Measurements from ENCODE around the gene RNF220.

RNF220 gene

DNA sequence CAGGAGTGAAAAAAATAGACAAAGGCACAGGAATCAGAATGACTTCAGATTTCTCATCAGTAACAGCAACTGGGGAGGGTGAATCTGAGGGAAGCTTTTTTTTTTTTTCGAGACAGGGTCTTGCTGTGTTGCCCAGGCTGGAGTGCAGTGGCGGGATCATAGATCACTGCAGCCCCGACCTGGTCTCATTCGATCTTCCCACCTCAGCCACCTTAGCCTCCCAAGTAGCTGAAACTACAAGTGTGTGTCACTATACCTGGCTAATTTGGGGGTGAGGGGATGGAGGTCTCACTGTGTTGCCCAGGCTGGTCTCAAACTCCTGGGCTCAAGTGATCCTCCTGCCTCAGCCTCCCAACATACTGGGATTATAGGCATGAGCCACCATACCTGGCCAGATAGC, 280.2 kb downstream of the RNF220 start:
- Histone ChIP-seq H3K4me1 (ENCODE audit: control insufficient read depth, insufficient read depth, low read length) (no peaks in the 10 kb centered on the region), H3K36me3 (ENCODE audit: control insufficient read depth in 2 of 2, insufficient read depth in 2 of 2, low read length in 2 of 2) (no peaks in the 10 kb centered on the region), H3K4me3 (ENCODE audit: low read length in 2 of 2) (no peak overlapping the region), H3K27ac (ENCODE audit: low read length) (no peak overlapping the region), H3K27me3 (ENCODE audit: control insufficient read depth in 1 of 2, insufficient read depth in 2 of 2, low read length in 2 of 2) (no peaks in the 10 kb centered on the region), H3K9me3 (ENCODE audit: control insufficient read depth in 2 of 2, low read length in 2 of 2) (no peaks in the 10 kb centered on the region), H3K9ac (ENCODE audit: low read length in 2 of 2) (no peak overlapping the region)

DNA sequence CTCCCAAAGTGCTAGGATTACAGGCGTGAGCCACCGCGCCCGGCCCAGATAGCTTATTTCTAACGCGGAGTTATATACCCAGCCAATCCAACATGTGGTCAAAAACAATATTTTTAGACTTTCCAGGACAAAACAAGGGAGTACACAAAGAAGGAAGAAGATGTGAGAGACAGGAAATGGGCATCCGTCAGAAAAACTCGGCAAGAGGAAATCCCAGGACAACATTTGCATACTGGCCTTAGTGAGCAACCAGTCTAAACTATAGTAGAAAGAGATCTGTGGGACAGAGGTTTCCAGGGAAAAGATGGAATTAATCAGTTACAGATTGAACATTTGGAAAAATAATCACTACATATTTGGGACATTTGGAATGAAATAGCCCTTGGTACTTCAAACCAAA, 280.8 kb downstream of the RNF220 start:
- H3K27me3 ChIP-seq (ENCODE audit: control insufficient read depth in 1 of 2, insufficient read depth in 2 of 2, low read length in 2 of 2), result no peaks in the 10 kb centered on the region
- H3K4me1 ChIP-seq (ENCODE audit: control insufficient read depth, insufficient read depth, low read length), result no peaks in the 10 kb centered on the region
- H3K36me3 ChIP-seq (ENCODE audit: control insufficient read depth in 2 of 2, insufficient read depth in 2 of 2, low read length in 2 of 2), result no peaks in the 10 kb centered on the region
- no peak overlapping the region for H3K9ac ChIP-seq (ENCODE audit: low read length in 2 of 2)
- H3K9me3 ChIP-seq (ENCODE audit: control insufficient read depth in 2 of 2, low read length in 2 of 2), result no peaks in the 10 kb centered on the region
- no peak overlapping the region for H3K27ac ChIP-seq (ENCODE audit: low read length)
- no peak overlapping the region for H3K4me3 ChIP-seq (ENCODE audit: low read length in 2 of 2)

- H3K4me1 ChIP-seq (ENCODE audit: control insufficient read depth, insufficient read depth, low read length), result no peaks in the 10 kb centered on the region
- H3K27me3 ChIP-seq (ENCODE audit: control insufficient read depth in 1 of 2, insufficient read depth in 2 of 2, low read length in 2 of 2), result no peaks in the 10 kb centered on the region
- H3K9ac ChIP-seq (ENCODE audit: low read length in 2 of 2), result no peak overlapping the region
- H3K36me3 ChIP-seq (ENCODE audit: control insufficient read depth in 2 of 2, insufficient read depth in 2 of 2, low read length in 2 of 2), result no peaks in the 10 kb centered on the region
- no peak overlapping the region for H3K4me3 ChIP-seq (ENCODE audit: low read length in 2 of 2)
- H3K27ac ChIP-seq (ENCODE audit: low read length), result no peak overlapping the region
- H3K9me3 ChIP-seq (ENCODE audit: control insufficient read depth in 2 of 2, low read length in 2 of 2), result no peaks in the 10 kb centered on the region
These were observed 283.8 kb downstream of the RNF220 start for GRCh38 chr1:44688760-44689446.

- H3K4me3 ChIP-seq (ENCODE audit: low read length in 2 of 2), result no peak overlapping the region
- no peaks in the 10 kb centered on the region for H3K36me3 ChIP-seq (ENCODE audit: control insufficient read depth in 2 of 2, insufficient read depth in 2 of 2, low read length in 2 of 2)
- H3K27ac ChIP-seq (ENCODE audit: low read length), result no peak overlapping the region
- no peaks in the 10 kb centered on the region for H3K4me1 ChIP-seq (ENCODE audit: control insufficient read depth, insufficient read depth, low read length)
- no peaks in the 10 kb centered on the region for H3K9me3 ChIP-seq (ENCODE audit: control insufficient read depth in 2 of 2, low read length in 2 of 2)
- H3K9ac ChIP-seq (ENCODE audit: low read length in 2 of 2), result no peak overlapping the region
- H3K27me3 ChIP-seq (ENCODE audit: control insufficient read depth in 1 of 2, insufficient read depth in 2 of 2, low read length in 2 of 2), result no peaks in the 10 kb centered on the region
These were observed 284.4 kb downstream of the RNF220 start for GRCh38 chr1:44689447-44689765.

GRCh38 chr1:44693159-44693558, 288.1 kb downstream of the RNF220 start:
- Histone ChIP-seq H3K9me3 (ENCODE audit: control insufficient read depth in 2 of 2, low read length in 2 of 2) (no peaks in the 10 kb centered on the region), H3K9ac (ENCODE audit: low read length in 2 of 2) (no peak overlapping the region), H3K36me3 (ENCODE audit: control insufficient read depth in 2 of 2, insufficient read depth in 2 of 2, low read length in 2 of 2) (no peaks in the 10 kb centered on the region), H3K4me3 (ENCODE audit: low read length in 2 of 2) (no peak overlapping the region), H3K27ac (ENCODE audit: low read length) (no peak overlapping the region), H3K27me3 (ENCODE audit: control insufficient read depth in 1 of 2, insufficient read depth in 2 of 2, low read length in 2 of 2) (no peaks in the 10 kb centered on the region), H3K4me1 (ENCODE audit: control insufficient read depth, insufficient read depth, low read length) (no peaks in the 10 kb centered on the region)

- Histone ChIP-seq H3K9me3 (ENCODE audit: control insufficient read depth in 2 of 2, low read length in 2 of 2) (no peaks in the 10 kb centered on the region), H3K4me3 (ENCODE audit: low read length in 2 of 2) (no peak overlapping the region), H3K27ac (ENCODE audit: low read length) (no peak overlapping the region), H3K27me3 (ENCODE audit: control insufficient read depth in 1 of 2, insufficient read depth in 2 of 2, low read length in 2 of 2) (no peaks in the 10 kb centered on the region), H3K4me1 (ENCODE audit: control insufficient read depth, insufficient read depth, low read length) (no peaks in the 10 kb centered on the region), H3K36me3 (ENCODE audit: control insufficient read depth in 2 of 2, insufficient read depth in 2 of 2, low read length in 2 of 2) (no peaks in the 10 kb centered on the region), H3K9ac (ENCODE audit: low read length in 2 of 2) (no peak overlapping the region)
These were observed 288.8 kb downstream of the RNF220 start for GRCh38 chr1:44693900-44694299.

DNA sequence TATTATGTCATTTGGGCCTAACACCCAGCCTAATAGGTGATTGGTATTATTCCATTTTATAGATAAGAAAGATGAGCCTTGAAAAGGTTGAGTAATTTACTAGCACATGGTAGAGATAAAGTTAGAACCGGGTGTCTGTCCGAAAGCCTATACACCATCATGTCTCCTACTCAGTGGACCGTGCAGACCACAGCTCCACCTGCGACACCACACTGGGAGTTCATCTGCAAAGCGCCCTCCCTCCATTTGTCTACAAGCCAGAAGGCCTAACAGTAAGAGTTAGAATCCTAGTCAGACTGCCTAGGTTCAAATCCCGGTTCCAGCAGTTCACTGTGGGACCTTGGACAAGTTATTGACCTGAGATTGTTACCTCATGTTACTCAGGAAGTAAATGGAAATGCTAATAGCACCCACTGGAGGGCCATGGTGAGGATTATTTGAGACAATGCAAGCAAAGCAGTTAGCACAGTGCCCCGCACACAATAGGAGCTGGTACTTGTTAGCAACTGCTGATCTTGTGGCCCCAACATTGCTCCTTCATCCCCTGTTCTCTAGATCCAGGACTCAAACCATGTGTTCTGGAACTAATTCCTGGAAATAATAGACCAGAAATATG, 289.9 kb downstream of the RNF220 start:
- Histone ChIP-seq H3K4me3 (ENCODE audit: low read length in 2 of 2) (no peak overlapping the region), H3K9ac (ENCODE audit: low read length in 2 of 2) (no peak overlapping the region), H3K4me1 (ENCODE audit: control insufficient read depth, insufficient read depth, low read length) (no peaks in the 10 kb centered on the region), H3K9me3 (ENCODE audit: control insufficient read depth in 2 of 2, low read length in 2 of 2) (no peaks in the 10 kb centered on the region), H3K36me3 (ENCODE audit: control insufficient read depth in 2 of 2, insufficient read depth in 2 of 2, low read length in 2 of 2) (no peaks in the 10 kb centered on the region), H3K27ac (ENCODE audit: low read length) (no peak overlapping the region), H3K27me3 (ENCODE audit: control insufficient read depth in 1 of 2, insufficient read depth in 2 of 2, low read length in 2 of 2) (no peaks in the 10 kb centered on the region)

- H3K4me3 ChIP-seq (ENCODE audit: low read length in 2 of 2), result no peak overlapping the region
- no peaks in the 10 kb centered on the region for H3K4me1 ChIP-seq (ENCODE audit: control insufficient read depth, insufficient read depth, low read length)
- no peaks in the 10 kb centered on the region for H3K9me3 ChIP-seq (ENCODE audit: control insufficient read depth in 2 of 2, low read length in 2 of 2)
- H3K27me3 ChIP-seq (ENCODE audit: control insufficient read depth in 1 of 2, insufficient read depth in 2 of 2, low read length in 2 of 2), result no peaks in the 10 kb centered on the region
- no peak overlapping the region for H3K27ac ChIP-seq (ENCODE audit: low read length)
- H3K36me3 ChIP-seq (ENCODE audit: control insufficient read depth in 2 of 2, insufficient read depth in 2 of 2, low read length in 2 of 2), result no peaks in the 10 kb centered on the region
- H3K9ac ChIP-seq (ENCODE audit: low read length in 2 of 2), result no peak overlapping the region
These were observed 290.6 kb downstream of the RNF220 start for GRCh38 chr1:44695671-44696070.

DNA sequence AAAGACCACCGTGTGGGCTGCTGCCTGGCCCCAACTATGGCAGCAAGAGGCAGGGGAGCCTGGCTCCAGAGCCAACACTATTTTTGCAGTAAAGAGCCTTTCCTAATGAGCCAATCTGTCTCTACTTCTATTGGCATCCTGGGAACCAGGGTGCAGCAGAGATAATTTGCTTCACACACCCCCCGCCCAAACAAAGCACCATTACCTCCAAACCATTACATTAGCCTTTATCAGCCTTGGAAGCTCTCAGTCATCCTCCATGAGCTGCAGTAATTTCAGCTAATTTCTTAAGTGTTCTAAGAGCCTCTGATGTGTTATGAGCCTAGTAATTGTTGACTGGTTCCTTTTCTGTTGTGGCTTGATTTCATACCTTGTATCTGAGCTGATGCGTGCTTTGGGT, 291.0 kb downstream of the RNF220 start:
- Histone ChIP-seq H3K9me3 (ENCODE audit: control insufficient read depth in 2 of 2, low read length in 2 of 2) (no peaks in the 10 kb centered on the region), H3K36me3 (ENCODE audit: control insufficient read depth in 2 of 2, insufficient read depth in 2 of 2, low read length in 2 of 2) (no peaks in the 10 kb centered on the region), H3K27ac (ENCODE audit: low read length) (no peak overlapping the region), H3K9ac (ENCODE audit: low read length in 2 of 2) (no peak overlapping the region), H3K27me3 (ENCODE audit: control insufficient read depth in 1 of 2, insufficient read depth in 2 of 2, low read length in 2 of 2) (no peaks in the 10 kb centered on the region), H3K4me3 (ENCODE audit: low read length in 2 of 2) (no peak overlapping the region), H3K4me1 (ENCODE audit: control insufficient read depth, insufficient read depth, low read length) (no peaks in the 10 kb centered on the region)

DNA sequence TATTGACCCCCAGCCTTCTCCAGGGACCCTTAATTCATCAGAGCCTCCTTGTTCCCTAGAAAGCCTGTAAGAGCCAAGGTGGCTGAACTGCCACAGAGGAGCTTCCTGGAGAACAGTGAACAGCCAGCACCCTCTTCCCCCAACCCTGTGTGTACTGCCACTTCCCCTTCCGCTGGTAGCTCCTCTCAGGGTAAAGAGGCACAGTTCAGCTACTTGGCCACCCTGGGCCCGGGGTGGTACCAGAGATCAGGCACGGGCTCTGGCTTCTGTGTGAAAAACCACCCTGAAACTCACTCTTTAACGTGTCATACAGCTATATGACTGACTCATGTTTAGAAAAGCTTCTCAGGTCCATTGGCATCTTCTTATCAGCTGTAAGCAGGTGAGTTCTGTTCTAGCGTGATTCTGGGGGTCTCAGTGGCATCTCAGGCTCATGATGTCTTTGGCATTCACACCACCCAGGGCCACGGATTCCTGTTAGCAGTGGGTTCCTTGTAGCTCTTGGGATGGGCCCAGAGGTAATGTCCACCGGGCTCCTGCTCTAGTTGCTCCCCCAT, 291.8 kb downstream of the RNF220 start:
- Histone ChIP-seq H3K4me1 (ENCODE audit: control insufficient read depth, insufficient read depth, low read length) (no peaks in the 10 kb centered on the region), H3K4me3 (ENCODE audit: low read length in 2 of 2) (no peak overlapping the region), H3K27me3 (ENCODE audit: control insufficient read depth in 1 of 2, insufficient read depth in 2 of 2, low read length in 2 of 2) (no peaks in the 10 kb centered on the region), H3K9ac (ENCODE audit: low read length in 2 of 2) (no peak overlapping the region), H3K36me3 (ENCODE audit: control insufficient read depth in 2 of 2, insufficient read depth in 2 of 2, low read length in 2 of 2) (no peaks in the 10 kb centered on the region), H3K27ac (ENCODE audit: low read length) (no peak overlapping the region), H3K9me3 (ENCODE audit: control insufficient read depth in 2 of 2, low read length in 2 of 2) (no peaks in the 10 kb centered on the region)

- Histone ChIP-seq H3K4me1 (ENCODE audit: control insufficient read depth, insufficient read depth, low read length) (no peaks in the 10 kb centered on the region), H3K27me3 (ENCODE audit: control insufficient read depth in 1 of 2, insufficient read depth in 2 of 2, low read length in 2 of 2) (no peaks in the 10 kb centered on the region), H3K9me3 (ENCODE audit: control insufficient read depth in 2 of 2, low read length in 2 of 2) (no peaks in the 10 kb centered on the region), H3K27ac (ENCODE audit: low read length) (no peak overlapping the region), H3K9ac (ENCODE audit: low read length in 2 of 2) (no peak overlapping the region), H3K4me3 (ENCODE audit: low read length in 2 of 2) (no peak overlapping the region), H3K36me3 (ENCODE audit: control insufficient read depth in 2 of 2, insufficient read depth in 2 of 2, low read length in 2 of 2) (no peaks in the 10 kb centered on the region)
These were observed 293.1 kb downstream of the RNF220 start for GRCh38 chr1:44698138-44698537.

All from stomach smooth muscle (tissue), 2 donors.